ENCODE data around the gene RAB8B. TPM values are rescaled to one million over a fixed set of nuclear protein-coding genes. Genes with fewer than 3 reads are reported as not detected.

The RAB8B gene
- polyA plus RNA-seq, 1 donor from 2014 or later, result 87.1 TPM

DNA sequence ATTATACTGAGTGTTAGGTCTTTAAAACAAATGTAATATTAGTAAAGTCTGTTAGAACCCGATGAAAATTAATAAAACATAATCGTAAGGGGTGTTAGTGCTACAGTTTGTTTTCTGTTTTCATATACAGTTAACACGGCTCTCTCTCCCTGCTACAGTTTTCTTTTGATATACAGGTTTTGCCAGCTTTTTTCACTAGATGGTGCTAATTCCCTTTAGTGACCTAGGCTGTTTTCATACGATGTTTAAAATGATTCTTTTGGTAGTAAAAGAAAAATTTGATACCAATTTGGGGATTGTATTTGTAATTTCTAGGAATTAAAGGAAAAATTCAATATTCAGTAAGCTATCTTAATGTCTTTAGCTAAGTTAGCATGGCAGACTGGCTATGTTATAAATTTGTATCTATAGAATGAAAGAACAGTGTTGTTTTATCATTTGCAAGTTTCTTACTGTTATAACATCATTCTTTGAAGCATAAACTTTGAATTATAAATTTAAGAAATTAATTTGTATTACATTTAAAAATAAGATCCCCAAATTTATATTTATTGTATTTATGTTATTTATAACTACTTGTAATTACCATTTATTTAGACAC is 99.5 kb downstream of the RAB8B start:
- Histone ChIP-seq H3K9me2 (ENCODE audit: insufficient read depth, low read length) (no peaks in the 10 kb centered on the region), H3K4me2 (ENCODE audit: low read length) (no peak overlapping the region), H3K27me3 (ENCODE audit: insufficient read depth, low read depth, low read length) (no peaks in the 10 kb centered on the region), H3K27ac (ENCODE audit: low read length) (no peak overlapping the region), H2AFZ (ENCODE audit: low read depth, low read length) (no peak overlapping the region), H3K9me3 (ENCODE audit: low read length) (no peaks in the 10 kb centered on the region), H3F3A (ENCODE audit: insufficient read depth, low read length, poor library complexity, severe bottlenecking) (no peaks in the 10 kb centered on the region), H4K20me1 (ENCODE audit: insufficient read depth) (no peaks in the 10 kb centered on the region), H3K36me3 (ENCODE audit: insufficient read depth, low read length) (no peaks in the 10 kb centered on the region), H3K4me3 (ENCODE audit: low read length) (no peak overlapping the region), H3K9ac (ENCODE audit: low read length) (no peak overlapping the region), H3K79me2 (replicated peaks; ENCODE audit: insufficient read depth, low read length) (no peaks in the 10 kb centered on the region)
- TF ChIP-seq SMC3 (conservative IDR thresholded peaks at IDR 0.05; ENCODE audit: poor library complexity) (peak; percentile 86), EZH2 (IDR thresholded peaks at IDR 0.05; ENCODE audit: borderline replicate concordance, insufficient read depth, low read length, poor library complexity, severe bottlenecking) (no peak), EP300 (conservative IDR thresholded peaks at IDR 0.05; ENCODE audit: poor library complexity, severe bottlenecking) (no peak), RAD21 (conservative IDR thresholded peaks at IDR 0.05) (peak; percentile 91)
- TF ChIP-seq, protein P1, sequence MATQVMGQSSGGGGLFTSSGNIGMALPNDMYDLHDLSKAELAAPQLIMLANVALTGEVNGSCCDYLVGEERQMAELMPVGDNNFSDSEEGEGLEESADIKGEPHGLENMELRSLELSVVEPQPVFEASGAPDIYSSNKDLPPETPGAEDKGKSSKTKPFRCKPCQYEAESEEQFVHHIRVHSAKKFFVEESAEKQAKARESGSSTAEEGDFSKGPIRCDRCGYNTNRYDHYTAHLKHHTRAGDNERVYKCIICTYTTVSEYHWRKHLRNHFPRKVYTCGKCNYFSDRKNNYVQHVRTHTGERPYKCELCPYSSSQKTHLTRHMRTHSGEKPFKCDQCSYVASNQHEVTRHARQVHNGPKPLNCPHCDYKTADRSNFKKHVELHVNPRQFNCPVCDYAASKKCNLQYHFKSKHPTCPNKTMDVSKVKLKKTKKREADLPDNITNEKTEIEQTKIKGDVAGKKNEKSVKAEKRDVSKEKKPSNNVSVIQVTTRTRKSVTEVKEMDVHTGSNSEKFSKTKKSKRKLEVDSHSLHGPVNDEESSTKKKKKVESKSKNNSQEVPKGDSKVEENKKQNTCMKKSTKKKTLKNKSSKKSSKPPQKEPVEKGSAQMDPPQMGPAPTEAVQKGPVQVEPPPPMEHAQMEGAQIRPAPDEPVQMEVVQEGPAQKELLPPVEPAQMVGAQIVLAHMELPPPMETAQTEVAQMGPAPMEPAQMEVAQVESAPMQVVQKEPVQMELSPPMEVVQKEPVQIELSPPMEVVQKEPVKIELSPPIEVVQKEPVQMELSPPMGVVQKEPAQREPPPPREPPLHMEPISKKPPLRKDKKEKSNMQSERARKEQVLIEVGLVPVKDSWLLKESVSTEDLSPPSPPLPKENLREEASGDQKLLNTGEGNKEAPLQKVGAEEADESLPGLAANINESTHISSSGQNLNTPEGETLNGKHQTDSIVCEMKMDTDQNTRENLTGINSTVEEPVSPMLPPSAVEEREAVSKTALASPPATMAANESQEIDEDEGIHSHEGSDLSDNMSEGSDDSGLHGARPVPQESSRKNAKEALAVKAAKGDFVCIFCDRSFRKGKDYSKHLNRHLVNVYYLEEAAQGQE (IDR thresholded peaks at IDR 0.05; ENCODE audit: borderline replicate concordance), result no peak
- TF ChIP-seq, protein P2, sequence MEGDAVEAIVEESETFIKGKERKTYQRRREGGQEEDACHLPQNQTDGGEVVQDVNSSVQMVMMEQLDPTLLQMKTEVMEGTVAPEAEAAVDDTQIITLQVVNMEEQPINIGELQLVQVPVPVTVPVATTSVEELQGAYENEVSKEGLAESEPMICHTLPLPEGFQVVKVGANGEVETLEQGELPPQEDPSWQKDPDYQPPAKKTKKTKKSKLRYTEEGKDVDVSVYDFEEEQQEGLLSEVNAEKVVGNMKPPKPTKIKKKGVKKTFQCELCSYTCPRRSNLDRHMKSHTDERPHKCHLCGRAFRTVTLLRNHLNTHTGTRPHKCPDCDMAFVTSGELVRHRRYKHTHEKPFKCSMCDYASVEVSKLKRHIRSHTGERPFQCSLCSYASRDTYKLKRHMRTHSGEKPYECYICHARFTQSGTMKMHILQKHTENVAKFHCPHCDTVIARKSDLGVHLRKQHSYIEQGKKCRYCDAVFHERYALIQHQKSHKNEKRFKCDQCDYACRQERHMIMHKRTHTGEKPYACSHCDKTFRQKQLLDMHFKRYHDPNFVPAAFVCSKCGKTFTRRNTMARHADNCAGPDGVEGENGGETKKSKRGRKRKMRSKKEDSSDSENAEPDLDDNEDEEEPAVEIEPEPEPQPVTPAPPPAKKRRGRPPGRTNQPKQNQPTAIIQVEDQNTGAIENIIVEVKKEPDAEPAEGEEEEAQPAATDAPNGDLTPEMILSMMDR (IDR thresholded peaks at IDR 0.05; ENCODE audit: poor library complexity, severe bottlenecking), result peak; percentile 86

DNA sequence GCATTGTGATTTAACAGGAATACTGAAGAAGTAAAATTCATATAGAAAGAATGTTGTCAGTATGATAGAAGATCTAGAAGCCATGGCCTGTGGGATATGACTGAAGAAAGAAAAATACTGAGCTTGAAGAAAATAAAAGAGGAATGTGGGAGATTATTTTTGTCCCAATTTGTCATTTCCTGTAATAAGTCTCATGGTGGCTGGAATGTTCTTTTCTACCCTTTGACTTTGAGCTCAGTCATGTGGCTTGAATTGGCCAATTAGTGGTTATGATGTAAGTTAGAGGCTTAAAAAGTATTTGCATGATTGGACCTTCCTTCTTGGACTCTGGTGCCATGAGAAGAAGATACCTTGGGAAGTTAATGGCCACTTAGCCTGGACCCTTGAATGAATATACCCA is 102.1 kb downstream of the RAB8B start:
- H3K4me3 ChIP-seq (ENCODE audit: low read length), result no peak overlapping the region
- H3K9ac ChIP-seq (ENCODE audit: low read length), result no peak overlapping the region
- no peaks in the 10 kb centered on the region for H4K20me1 ChIP-seq (ENCODE audit: insufficient read depth)
- no peaks in the 10 kb centered on the region for H3K36me3 ChIP-seq (ENCODE audit: insufficient read depth, low read length)
- no peaks in the 10 kb centered on the region for H3F3A ChIP-seq (ENCODE audit: insufficient read depth, low read length, poor library complexity, severe bottlenecking)
- no peaks in the 10 kb centered on the region for H3K79me2 ChIP-seq (replicated peaks; ENCODE audit: insufficient read depth, low read length)
- no peak overlapping the region for H3K4me2 ChIP-seq (ENCODE audit: low read length)
- H3K9me3 ChIP-seq (ENCODE audit: low read length), result no peaks in the 10 kb centered on the region
- no peak overlapping the region for H3K27ac ChIP-seq (ENCODE audit: low read length)
- no peak for TF ChIP-seq TAF1 (IDR thresholded peaks at IDR 0.05; ENCODE audit: low read depth)
- no peak for TF ChIP-seq SMC3 (conservative IDR thresholded peaks at IDR 0.05; ENCODE audit: poor library complexity)
- TF ChIP-seq, protein P2 (IDR thresholded peaks at IDR 0.05; ENCODE audit: poor library complexity, severe bottlenecking), result no peak
- no peak for TF ChIP-seq EP300 (conservative IDR thresholded peaks at IDR 0.05; ENCODE audit: poor library complexity, severe bottlenecking)
- TF ChIP-seq POLR2AphosphoS5 (IDR thresholded peaks at IDR 0.05), result no peak
- TF ChIP-seq RAD21 (conservative IDR thresholded peaks at IDR 0.05), result no peak
- TF ChIP-seq, protein P1 (IDR thresholded peaks at IDR 0.05; ENCODE audit: borderline replicate concordance), result no peak
- no peak for TF ChIP-seq EZH2 (IDR thresholded peaks at IDR 0.05; ENCODE audit: borderline replicate concordance, insufficient read depth, low read length, poor library complexity, severe bottlenecking)
- no peaks in the 10 kb centered on the region for H3K27me3 ChIP-seq (ENCODE audit: insufficient read depth, low read depth, low read length)
- H2AFZ ChIP-seq (ENCODE audit: low read depth, low read length), result no peak overlapping the region
- H3K9me2 ChIP-seq (ENCODE audit: insufficient read depth, low read length), result no peaks in the 10 kb centered on the region

Data from neural cell (in vitro differentiated cells).